GM19455 (cell line): ENCODE measurements around the gene ENDOD1.
"Not testable (repeated sequence)": the region's sequence is repeated elsewhere in the genome, so short reads cannot be mapped to it uniquely, and the experiment has no call there.

Experiments used
- ATAC-seq: cut with Tn5 transposase; IDR thresholded peaks from one replicate; pipeline ENCODE4 v1.9.1; 2021; ENCODE audit not compliant: unreplicated experiment

Gene ENDOD1

GRCh38 chr11:95089620-95090542, at the start of gene ENDOD1:
Gene ENDOD1 (plus strand): TSS chr11:95089846. CDS start chr11:95089928, 82 bp downstream.
- ATAC-seq: peak; percentile 94

- no peak for ATAC-seq
These were observed 47.4 kb upstream of the ENDOD1 start for GRCh38 chr11:95042239-95042638.

- no peak for ATAC-seq
These were observed 46.7 kb upstream of the ENDOD1 start for GRCh38 chr11:95042906-95043305.

DNA sequence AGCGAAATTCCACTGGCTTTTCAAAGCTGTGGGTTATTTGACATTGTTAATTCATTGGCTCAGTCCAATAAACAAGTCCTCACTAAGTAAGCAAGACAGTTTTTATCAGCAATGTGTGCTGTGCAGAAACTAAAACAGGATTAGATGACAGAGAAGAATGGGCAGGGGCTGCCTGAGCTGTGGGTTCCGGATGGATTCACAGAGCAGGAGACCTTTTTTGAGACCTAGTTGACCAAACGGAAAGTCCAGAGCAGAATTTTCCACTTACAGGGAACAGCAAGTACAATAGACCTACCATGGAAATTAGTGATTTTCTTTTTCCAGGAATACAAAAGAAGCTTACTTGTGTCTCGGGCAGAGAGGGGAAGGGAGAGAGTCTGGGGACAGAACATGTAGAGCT, 45.6 kb upstream of the ENDOD1 start:
- no peak for ATAC-seq

- ATAC-seq: no peak
These were observed 43.8 kb upstream of the ENDOD1 start for GRCh38 chr11:95045812-95046211.

- not testable (repeated sequence) for ATAC-seq
These were observed 40.5 kb upstream of the ENDOD1 start, which contains the start of gene KDM4F for GRCh38 chr11:95049122-95049521. Gene KDM4F (plus strand): TSS chr11:95049422.

DNA sequence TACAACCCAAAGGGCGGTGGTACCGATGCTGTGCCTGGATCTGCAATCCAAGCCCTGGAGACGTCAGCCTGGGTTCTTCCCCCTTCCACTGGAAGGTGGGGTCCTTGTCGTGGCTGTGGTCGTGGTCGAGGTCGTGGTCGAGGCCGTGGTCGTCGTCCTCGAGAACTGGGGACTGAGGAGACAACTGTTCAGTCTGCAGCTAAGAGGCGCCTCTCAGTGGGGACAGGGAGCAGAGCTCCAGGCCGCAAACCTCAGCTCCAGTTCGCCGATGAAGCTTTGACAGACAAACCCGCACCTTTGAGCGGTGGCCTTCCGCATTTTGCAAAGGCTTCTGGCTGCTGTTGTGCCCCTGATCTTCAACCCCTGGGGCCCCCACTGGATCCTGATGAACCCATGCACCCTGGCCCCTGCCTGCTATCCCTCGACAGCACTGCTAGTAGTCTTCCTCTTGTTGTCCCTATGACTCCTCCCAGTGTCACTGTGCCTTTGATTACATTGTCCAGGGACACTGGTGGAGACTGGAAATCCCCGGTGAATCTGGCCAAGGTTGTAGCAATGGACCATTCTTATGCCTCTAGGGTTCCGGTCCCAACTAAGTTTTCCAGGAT, 38.9 kb upstream of the ENDOD1 start:
- ATAC-seq: no peak

DNA sequence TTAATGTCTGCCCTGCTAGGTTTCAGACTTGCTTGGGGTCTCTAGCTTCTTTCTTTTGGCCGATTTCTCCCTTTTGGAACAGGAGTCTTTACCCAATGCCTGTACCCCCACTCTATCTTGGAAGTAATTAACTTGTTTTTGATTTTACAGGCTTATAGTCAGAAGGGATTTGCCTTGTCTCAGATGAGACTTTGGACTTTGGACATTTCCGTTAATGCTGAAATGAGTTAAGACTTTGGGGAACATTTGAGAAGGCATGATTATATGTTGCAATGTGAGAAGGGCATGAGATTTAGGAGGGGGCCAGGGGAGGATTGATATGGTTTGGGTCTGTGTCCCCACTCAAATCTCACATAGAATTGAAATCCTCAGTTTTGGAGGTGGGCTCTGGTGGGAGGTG, 35.3 kb upstream of the ENDOD1 start:
- ATAC-seq: no peak

DNA sequence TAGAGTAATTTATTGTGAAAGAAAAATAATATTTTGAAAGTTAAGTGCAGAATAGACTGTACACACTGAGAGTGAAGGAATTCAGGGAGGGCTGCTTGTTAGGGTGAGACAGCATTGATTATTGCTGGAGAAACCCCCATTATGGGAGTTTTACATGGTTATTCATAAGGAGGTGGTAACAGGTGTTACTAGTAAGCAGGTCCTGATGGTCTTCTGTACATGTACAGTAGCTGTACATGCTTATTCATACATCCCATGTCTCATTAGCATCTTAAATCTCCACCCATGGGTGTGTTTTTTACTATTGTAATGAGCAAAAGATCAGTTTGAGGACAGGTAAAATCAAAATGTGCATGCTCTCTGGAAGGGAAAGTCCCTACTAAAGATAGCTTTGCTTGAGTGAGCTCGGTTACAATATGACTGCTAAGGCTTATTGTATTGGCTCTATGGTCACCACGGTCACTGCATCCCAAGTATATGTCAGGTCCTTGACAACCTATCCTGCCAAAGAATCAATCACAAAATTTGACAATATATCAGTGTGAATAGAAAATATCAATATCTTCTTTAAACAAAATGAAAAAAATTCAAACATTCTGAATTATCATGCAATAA, 34.3 kb upstream of the ENDOD1 start:
- ATAC-seq: peak; percentile 80

- ATAC-seq: no peak
These were observed 31.7 kb upstream of the ENDOD1 start for GRCh38 chr11:95057959-95058358.

DNA sequence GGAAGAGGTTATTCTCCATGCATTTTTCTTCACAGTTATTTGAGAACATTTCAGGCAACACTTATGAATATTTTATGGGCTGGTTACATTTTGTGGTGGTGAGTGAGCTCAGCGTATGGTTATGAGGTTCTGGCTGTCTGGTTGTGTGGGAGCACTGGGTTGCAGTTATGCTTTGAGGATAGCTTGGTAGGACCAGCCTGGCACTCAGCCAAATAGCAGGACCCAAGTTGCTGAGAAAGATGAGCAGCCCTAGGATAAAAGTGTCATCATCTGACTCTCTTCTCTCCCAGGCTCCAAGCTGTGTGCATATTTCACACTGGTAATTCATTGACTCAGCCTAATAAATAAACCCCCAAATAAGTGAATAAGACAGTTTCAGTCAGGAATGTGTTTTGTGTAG, 31.0 kb upstream of the ENDOD1 start:
- ATAC-seq: no peak

- no peak for ATAC-seq
These were observed 30.6 kb upstream of the ENDOD1 start for GRCh38 chr11:95059046-95059445.

DNA sequence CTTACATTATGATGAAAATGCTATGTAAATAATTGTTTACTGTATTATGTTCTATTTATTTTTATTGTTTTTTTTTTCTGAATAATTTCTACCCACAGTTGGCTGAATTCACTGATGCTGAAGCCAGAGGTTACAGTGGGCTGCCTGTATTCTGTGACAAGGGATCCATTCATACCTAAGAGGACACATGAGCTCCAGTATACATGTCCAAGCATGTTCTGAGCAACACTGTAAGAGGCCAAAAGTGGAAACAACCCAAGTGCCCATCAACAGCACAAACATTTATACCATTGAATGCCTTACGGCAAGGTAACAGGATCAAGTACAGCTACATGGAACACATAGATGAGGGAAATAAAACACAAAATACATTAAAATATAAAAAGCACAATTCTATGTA, 24.3 kb upstream of the ENDOD1 start:
- no peak for ATAC-seq

- ATAC-seq: peak; percentile 49
These were observed 23.0 kb upstream of the ENDOD1 start, which contains the start of gene SRSF8 for GRCh38 chr11:95066716-95067038. Gene SRSF8 (plus strand): TSS chr11:95066919. CDS start chr11:95067227, 308 bp downstream.

GRCh38 chr11:95067039-95067840, 22.4 kb upstream of the ENDOD1 start:
- peak; percentile 72 for ATAC-seq

- no peak for ATAC-seq
These were observed 21.8 kb upstream of the ENDOD1 start for GRCh38 chr11:95067841-95068219.

DNA sequence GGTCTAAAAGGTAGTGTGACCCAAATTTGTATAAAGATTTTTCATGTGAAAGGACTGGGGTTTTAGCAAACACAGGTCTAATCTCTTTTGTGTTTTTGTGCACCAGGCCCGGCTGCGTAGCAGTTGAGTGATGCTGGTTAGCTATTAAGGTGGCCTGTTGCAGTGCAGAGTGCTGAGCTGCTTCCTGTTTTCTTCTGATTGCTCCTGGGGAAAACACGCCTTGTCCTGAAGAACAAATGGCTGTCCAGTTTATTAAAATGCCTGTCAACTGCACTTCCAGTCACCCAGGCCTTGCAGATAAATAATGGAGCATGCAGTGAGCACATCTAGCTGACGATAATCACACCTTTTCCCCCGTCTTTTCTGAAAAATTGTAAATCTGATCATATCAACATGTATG, 21.1 kb upstream of the ENDOD1 start:
- peak; percentile 63 for ATAC-seq

DNA sequence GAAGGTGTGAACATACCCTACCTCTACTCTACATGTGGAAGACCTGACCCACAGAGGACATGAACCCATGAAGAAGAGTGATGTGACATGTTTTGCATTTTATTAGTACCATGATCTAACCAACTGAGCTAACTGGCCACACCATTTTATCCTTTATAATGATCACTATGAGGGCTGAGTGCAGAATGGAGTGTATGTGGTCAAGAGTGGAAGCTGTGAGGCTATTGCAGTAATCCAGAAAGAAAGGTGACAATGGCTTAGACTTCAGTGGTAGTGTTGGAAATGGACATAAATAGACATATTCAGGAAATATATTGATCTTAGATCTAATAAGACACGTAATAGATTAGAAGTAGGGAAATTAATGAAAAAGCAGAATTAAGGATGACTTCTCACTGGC, 19.2 kb upstream of the ENDOD1 start:
- no peak for ATAC-seq

DNA sequence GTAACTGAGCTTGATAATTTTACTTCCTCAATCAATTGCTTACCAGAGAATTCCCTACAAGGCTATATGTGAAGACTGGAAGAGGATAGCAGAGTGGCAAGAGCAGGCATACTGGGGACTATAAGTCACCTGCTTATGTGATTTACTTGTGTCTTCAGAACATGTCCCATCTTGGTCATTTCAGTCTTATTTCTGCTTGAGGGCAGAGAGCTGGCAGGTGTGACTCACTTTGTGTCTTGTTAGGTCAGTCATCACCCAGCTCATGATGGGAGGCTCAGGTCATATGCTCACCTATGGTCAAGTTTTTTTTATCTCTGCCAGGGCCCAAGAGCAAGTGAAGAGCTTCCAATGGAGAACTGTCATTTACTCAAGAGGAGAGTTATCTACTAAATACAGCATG, 16.7 kb upstream of the ENDOD1 start:
- ATAC-seq: no peak

DNA sequence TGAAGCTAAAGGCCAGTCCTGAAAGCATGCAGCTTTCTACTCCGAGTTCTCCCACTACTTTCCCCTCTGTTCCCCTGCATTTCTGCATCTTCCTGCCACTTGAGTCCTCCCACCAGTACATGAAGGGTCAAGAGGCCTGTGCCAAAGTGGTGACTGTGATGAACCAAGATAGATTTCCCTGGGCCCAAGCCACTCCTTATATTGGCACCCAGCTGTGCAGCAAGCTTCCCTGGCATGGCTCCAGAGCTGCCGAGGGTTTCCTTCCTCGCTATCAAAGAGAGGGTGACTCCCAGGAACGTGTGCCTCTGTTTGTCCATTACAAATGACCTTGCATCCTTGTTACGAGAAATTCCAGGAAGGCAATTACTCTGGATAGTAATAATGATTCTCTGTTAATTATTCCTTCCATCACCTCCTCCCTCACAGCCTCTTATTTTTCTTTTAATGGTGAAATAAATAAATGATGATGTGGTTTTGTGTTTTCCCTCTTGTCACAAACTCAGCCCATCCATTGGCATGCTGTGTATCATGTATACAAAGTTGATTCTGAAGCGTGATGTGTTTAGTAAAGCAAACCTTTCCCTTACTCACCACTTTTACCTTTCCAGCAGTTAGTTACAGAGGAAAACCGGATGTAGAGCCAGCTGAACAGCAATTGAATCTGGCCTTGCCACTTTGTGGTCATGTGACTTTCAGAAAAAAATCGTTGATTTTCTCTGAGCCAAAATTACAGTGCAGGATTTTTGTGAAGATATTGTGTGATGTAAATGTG, 14.7 kb upstream of the ENDOD1 start:
- no peak for ATAC-seq
